ENCODE data around the gene SLIT1.
"Not testable (repeated sequence)": the region's sequence is repeated elsewhere in the genome, so short reads cannot be mapped to it uniquely, and the experiment has no call there.

SLIT1 gene

GRCh38 chr10:97103316-97104080 lies 82.3 kb downstream of the SLIT1 start:
- no peak for DNase-seq

DNA sequence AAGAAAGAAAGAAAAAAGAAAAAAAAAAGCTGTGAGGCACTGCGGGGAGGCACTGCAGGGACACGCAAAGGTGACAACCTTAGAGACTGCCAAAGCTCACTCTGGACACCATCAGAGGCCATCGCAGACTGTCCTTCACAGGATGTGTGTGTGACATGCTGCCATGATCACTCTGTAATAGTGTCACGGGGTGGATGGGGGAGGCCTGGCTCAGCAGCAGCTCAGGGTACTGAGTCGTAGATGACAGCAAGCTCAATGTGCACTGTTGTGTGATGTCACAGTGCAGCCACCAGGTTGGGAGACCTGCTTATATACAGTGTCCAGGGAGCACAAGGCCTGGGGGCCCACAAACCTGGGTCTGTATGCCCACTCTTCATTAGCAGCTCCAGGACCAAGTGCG lies 83.3 kb downstream of the SLIT1 start:
- no peak for DNase-seq

DNA sequence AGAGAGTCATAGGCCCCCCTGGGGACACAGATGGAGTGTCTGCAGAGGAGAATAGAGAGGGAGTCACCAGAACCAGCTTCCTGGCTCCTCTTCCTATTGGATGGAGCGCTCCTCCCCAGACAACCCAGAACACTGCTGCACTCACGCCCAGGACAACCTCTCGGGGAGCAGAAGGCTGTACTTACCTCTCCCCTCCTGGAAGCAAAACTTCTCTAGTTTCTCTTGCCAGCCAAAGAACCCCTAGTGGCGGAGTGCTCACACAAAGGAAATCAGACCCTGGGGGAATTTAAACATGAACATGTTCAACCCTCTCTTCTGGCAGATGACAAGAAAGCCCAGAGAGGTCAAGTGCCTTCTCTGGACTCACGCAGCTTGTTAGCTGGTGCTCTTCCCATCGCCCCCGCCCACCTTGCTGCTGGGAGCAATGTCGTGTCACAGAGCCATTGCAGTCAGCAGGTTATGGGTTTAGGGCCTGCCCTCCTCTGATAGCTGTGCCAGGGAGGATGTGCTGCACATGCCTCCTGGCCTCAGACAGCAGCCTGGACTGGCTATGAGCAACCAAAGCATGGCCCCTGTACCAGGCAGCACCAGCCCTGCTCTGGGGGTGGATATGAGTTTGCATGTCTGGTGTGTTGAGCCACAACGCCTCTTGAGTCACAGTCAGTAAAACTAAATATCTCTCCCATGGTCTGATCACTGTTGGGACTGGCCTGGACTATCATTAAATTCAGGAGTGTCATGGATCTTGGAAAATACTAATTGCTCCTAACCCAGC lies 84.4 kb downstream of the SLIT1 start:
- no peak for DNase-seq

GRCh38 chr10:97100657-97101056 lies 85.1 kb downstream of the SLIT1 start:
- DNase-seq, result no peak

- no peak for DNase-seq
Observed at GRCh38 chr10:97099868-97100267, 85.9 kb downstream of the SLIT1 start.

DNA sequence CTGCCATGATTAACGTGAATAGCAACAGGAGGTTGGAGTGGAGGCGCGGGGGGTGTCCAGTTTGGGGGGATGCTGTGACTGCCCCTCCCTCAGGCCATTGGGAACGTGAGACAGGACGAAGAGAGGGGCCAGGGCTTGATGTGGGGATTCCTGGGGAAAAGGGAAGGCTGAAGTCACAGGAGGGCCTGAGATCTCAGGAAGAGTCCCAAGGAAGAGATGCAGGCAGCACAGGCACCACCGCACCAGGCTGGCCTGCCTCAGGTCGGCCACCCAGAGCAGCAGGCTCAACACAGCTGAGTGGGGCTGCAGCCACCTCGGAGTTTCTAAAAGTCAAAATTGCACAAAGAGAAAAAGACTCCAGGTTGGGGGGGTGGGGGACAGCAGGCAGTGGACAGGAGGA lies 86.7 kb downstream of the SLIT1 start:
- DNase-seq, result no peak

- DNase-seq, result no peak
Observed at GRCh38 chr10:97097084-97097433, 88.7 kb downstream of the SLIT1 start.

GRCh38 chr10:97096261-97097083 lies 89.3 kb downstream of the SLIT1 start:
- DNase-seq, result peak; percentile 70

DNA sequence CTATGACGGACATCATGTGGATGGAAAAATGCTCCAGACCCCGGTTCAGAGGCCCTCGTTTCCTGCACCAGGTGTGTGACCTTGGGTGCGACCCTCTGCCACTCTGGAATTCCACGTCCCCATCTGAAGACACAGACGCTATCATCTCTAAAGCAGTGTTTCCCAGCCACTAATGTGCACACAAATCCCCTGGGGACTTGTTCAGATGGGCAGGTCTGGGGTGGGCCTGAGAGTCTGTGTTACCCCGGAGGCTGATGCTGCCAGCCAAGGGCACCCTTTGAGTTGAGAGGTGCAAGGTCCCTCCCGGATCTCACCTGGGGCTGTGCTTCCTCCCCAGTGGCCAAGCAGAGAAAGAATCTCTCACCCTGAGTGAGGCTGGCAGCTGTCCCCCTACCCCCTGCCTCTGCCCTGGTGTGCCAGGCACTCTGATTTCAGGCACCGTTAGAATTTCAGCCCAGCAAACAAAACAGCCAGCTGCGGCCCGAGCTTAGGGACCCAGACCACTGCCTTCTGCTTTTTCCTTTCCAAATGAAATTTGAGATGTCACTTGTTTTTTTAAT lies 90.0 kb downstream of the SLIT1 start:
- peak; percentile 57 for DNase-seq

DNA sequence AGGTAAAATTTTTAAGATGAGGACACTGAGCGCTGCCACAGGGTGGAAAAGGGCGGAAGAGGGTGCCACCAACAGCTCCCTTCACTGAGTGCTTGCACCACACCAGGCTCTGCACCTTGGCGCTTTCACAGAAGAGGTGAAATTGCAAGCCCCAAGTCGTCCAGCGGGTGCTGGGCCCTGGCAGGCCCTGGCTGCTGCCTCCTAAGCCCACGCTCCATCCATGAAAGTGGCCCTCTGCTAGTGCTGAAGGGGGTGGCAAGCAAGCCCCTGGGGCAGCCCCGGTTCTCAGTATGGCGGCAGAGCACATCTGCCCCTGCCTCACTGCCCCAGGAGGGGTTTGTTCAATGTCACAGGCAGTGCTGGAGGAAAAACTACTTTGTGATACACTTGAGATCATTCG lies 95.1 kb downstream of the SLIT1 start:
- no peak for DNase-seq

- DNase-seq, result no peak
Observed at GRCh38 chr10:97090035-97090434, 95.7 kb downstream of the SLIT1 start.

- no peak for DNase-seq
Observed at GRCh38 chr10:97089209-97089870, 96.4 kb downstream of the SLIT1 start.

DNA sequence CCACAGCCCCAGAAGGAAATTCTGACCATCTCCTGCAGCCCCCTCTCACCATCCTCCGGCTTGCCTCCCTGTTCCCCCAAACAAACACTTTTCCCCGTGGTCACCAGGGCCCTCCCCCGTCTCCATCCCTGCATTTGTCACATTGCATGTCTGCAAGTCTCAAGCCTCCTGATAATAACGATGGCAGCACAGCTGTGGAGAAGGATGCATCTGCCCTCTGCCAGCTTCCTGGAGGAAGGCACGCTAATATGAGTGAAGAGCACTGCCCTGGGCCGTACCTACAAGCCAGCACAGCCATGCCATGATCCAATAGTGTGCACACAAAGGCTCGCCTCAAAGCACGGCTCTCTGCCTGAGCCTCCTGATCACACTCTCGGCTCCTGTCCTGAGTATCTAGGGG lies 98.5 kb downstream of the SLIT1 start:
- no peak for DNase-seq

DNA sequence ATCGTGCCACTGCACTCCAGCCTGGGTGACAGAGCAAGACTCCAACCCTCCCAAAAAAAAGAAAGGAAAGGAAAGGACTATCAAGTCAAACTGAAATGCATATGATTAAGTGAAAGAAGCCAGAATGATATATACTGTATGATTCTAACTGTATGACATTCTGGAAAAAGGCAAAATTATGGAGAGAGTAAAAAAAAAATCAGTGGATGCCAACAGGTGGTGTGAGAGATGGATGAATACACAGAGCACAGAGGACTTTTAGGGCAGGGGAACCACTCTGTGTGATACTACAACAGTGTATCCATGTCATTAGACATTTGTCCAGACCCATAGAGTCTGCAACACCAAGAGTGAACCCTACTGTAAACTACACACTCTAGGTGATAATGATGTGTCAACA lies 99.2 kb downstream of the SLIT1 start:
- no peak for DNase-seq

GRCh38 chr10:97083228-97083829 lies 102.4 kb downstream of the SLIT1 start:
- no peak for DNase-seq

DNA sequence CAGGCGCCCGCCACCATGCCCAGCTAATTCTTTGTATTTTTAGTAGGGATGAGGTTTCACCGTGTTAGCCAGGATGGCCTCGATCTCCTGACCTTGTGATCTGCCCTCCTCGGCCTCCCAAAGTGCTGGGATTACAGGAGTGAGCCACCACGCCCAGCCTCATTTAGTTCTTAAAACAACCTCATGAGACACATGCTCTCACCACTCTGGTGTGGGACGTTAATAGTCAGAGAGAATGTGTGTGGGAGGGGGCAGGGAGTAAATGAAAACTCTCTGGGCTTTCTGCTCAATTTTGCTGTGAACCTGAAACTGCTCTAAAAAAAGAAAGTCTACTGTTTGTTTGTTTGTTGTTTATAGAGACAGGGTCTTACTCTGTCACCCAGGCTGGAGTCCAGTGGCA lies 103.2 kb downstream of the SLIT1 start:
- not testable (repeated sequence) for DNase-seq

GRCh38 chr10:97081621-97082235 lies 104.0 kb downstream of the SLIT1 start:
- DNase-seq, result no peak

- DNase-seq, result no peak
Observed at GRCh38 chr10:97080051-97080776, 105.5 kb downstream of the SLIT1 start.

DNA sequence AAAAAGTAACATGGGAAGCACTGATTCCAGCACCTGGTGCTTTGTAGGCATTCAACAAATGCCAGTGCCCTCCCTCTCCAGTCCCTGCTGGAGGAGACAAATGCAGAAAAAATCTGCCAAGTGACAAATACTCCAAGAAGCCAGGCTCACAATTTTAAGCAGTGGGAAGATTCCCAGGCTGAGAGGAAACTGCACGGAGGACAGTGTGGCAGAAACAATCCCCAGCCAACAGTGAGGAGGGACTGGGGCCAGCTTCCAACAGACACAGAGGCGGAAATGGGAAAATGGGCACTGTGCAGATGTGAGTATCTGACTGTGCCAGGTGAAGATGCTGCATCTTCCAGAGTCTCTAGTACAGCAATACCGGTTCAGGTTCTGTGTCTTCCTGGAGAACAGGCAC lies 106.3 kb downstream of the SLIT1 start:
- no peak for DNase-seq

GRCh38 chr10:97078938-97079445 lies 106.8 kb downstream of the SLIT1 start:
- no peak for DNase-seq

Data from NCI-H1092 (cell line).